GM18861 (cell line): Measurements from ENCODE around the gene TEDDM1.
"Not testable (repeated sequence)": the region's sequence is repeated elsewhere in the genome, so short reads cannot be mapped to it uniquely, and the experiment has no call there.

Source experiments
- ATAC-seq: cut with Tn5 transposase; IDR thresholded peaks from one replicate; pipeline ENCODE4 v1.9.1; 2021; ENCODE audit not compliant: unreplicated experiment

TEDDM1 gene

DNA sequence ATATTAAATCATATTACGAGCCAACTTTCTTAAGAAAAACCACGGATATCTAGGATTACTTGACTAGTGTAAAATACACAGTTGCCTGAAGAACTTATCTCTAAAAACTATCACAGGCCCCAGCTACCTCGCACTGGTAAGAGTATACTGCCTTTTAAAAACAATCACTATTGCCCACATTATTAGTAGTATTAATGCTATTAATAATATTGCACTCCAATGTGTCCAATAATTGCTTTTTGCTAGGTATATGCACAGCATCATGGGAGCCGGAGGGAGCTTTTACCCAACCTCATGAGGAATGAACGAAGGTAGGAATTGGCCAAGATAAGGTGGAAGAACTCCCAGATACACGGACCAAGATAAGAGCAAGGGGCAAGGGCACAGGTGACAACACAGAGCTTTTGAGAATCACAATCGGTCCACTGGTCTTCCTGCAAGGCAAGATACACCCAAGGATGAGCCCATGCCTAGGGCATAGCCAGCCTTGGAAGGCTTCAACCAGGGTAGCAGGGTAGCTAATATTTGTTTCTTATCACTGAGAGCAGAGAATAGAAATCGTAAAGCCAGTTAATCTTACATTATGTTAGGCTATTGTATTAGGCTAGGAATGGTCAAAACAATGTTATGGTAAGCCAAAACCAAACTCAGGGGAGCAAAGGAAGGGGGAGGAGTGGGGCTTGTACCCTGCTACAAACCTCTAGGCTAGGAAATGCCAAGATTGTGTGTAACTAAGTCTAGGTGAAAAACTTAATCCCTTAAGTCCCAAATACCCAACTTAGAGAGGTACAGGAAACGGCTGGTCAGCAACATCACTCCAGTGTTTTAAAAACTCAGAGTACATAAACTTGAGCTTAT is 18.3 kb downstream of the TEDDM1 start:
- no peak for ATAC-seq

DNA sequence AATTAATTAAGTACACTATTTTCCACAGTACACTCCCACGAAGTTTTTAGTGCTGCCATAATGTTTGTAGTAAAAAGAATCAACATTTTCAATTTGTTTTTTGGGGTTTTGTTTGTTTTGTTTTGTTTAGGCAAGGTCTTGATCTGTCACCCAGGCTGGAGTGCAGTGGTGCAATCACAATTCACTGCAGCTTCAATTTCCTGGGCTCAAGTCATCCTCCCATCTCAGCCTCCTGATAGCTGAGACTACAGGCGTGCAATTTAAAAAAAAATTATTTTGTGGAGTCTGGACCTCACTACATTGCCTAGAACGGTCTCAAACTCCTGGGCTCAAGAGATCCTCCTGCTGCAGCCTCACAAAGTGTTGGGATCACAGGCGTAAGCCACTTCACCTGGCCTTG is 20.3 kb downstream of the TEDDM1 start:
- no peak for ATAC-seq

DNA sequence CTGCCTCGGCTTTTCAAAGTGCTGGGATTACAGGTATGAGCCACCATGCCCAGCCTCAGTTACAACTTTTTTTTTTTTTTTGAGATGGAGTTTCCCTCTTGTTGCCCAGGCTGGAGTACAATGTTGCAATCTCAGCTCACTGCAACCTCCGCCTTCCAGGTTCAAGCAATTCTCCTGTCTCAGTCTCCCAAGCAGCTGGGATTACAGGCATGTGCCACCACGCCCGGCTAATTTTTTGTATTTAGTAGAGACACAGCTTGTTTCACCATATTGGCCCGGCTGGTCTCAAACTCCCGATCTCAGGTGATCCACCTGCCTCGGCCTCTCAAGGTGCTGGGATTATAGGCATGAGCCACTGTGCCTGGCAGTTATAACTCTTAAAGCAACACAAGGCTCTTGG is 20.7 kb downstream of the TEDDM1 start:
- not testable (repeated sequence) for ATAC-seq

GRCh38 chr1:182376936-182377574 is 23.4 kb downstream of the TEDDM1 start:
- no peak for ATAC-seq

DNA sequence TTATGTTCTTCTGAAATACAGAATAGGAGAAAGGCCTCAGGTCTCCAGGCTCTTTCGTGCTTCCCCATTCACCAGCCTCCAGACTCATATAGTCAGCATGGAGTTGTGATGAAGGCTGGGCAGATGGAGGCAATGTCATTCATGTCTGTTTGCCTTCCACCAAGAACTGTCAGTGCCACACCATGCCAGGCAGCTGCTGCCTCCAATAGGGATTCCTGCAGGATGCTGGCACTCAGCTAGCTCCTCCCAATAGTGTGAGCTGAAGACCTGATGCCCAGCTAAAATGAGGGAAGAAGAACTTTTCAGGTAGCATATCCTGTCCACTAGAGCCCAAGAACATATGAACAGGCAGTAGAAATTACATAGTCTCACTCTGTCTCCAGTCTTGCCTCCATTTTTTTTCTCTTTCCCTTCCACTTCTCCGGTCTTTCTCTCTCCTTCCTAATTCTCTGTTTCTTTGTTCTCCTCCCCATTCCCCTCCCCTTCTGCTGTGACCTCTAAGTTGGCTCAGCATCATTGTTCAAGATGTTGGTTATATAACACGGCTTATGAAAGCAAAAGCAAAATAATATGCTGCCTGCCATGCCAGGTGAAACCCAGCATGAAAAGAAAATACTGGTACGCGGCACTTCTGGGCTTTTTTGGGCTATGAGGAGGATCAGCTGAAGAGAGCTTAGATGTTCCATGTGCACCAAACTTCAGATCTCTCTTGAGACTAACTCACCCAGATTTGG is 26.2 kb downstream of the TEDDM1 start:
- ATAC-seq: no peak

- no peak for ATAC-seq
Observed at GRCh38 chr1:182370532-182370931, 29.9 kb downstream of the TEDDM1 start.

DNA sequence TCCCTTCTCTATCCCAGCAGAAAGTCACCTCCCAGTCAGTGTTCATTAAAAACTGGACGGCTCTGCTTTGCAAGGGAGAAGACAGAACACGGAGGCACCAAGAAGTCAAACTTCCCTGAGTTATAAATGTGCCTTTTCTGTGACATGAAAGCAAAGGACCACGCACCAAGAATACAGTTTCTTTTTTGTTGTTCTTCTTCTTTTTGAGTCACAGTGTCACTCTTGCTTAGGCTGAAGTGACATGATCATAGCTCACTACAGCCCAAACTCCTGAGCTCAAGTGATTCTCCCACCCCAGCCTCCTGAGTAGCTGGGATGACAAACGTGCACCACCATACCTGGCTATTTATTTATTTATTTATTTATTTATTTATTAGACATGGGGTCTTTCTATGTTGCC is 31.6 kb downstream of the TEDDM1 start:
- no peak for ATAC-seq

GRCh38 chr1:182368358-182368757 is 32.1 kb downstream of the TEDDM1 start:
- ATAC-seq: no peak

- no peak for ATAC-seq
Observed at GRCh38 chr1:182367926-182368325, 32.5 kb downstream of the TEDDM1 start.

GRCh38 chr1:182366596-182366995 is 33.9 kb downstream of the TEDDM1 start:
- ATAC-seq: no peak

DNA sequence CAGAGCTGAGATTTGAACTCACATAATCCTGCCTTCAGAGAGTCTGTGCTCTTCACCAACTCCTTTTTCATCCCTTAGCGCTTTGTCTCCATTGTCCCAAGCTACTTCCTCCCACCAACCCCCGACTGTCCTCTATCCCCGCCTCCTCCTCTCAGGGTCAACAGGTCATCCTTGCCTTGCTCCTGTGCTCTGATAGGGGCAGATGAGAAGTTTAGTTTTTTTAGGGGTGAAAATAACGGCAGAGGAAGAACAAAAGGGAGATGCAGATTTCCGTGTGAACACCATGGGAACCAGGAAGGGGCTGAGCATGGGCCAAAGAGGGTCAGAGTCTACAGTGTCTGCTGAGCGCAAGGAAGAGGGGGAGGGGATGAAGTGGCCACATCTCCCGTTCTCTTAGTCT is 40.8 kb downstream of the TEDDM1 start:
- ATAC-seq: no peak

DNA sequence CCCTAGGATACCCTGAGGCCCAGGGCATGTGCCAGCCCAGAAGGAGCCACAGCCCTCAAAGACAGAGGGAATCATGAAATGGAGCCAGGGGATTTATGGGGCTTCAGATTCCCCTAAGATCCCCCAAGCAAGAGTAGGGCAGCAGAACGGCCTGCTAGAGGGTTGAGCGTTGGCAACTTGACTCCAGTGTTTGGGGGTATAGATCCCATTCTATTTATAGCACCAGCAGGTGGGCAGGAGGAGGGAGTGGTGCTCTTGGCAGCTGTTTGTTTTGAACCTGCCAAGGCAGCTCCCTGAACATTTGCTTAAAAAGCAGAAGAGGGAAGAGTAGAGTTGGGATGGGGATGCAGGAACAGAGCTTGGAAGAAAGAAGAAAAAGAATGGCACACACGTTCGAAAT is 42.6 kb downstream of the TEDDM1 start:
- no peak for ATAC-seq

GRCh38 chr1:182357171-182357570 is 43.3 kb downstream of the TEDDM1 start:
- ATAC-seq: no peak

DNA sequence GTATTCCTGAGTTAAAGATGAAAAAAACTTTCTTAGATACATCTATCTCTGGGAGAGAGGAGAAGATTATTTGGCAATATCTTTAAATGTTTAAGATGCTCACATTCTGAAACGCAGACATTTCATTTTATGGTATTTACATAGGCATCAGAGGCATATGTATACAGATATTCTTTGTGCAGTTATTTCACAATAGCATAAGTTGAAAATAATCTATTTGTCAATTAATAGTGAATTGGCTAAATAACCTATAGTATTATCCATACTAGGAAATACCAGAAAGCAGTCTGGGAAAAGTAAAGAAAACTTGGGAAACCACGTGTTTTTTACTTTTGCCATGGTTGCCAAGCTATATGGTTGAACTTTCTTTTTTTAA is 44.8 kb downstream of the TEDDM1 start:
- no peak for ATAC-seq

- ATAC-seq: no peak
Observed at GRCh38 chr1:182351790-182352364, 48.6 kb downstream of the TEDDM1 start.

- ATAC-seq: no peak
Observed at GRCh38 chr1:182350839-182351238, 49.6 kb downstream of the TEDDM1 start.

DNA sequence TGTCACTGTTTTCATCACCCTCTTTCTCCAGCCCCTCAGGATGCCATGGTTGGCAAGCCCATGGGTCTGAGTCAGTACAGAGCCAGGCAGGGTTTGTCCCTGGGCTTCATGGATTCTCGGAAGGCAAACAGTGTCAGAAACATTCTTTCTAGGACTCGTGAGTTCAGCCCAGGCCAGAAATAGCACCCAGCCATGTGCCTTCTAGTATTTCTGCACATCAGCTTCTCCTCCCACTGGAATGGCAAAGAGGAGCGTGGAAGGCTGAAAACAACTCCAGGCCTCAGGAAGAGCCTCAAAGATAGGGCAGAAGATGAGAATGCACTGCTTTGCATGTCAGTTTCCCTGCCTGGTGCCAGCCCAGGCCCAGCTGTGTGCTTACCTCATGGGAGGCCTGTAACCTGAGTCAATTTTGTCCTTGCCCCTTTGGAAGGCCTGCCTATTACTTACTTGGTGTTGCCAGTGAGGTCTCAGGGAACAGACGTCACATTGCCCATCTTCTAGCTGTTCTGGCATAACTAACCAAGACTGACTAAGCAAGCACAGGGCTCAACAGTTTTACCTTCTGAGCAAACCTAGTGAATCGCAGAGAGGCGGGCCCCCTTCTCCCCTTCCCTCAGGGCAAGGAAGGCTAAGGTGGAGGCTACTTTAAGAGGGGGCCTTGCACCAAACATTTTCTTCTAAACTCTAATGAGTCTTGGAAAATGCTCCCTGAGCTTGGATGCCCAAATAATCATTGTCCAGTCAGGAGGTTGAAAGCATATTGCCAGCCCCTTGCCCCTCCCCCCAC is 51.3 kb downstream of the TEDDM1 start:
- ATAC-seq: no peak
